Activated T-helper 1 cell treated with Interleukin-2 at 50 U/mL for 16 hours (primary cell): ENCODE data around the gene PRKCE.

Source experiments
- DNase-seq: peaks from one replicate; pipeline ENCODE4 v3.0.0-alpha.2; 2020; ENCODE audit warnings: low read depth

Gene PRKCE

DNA sequence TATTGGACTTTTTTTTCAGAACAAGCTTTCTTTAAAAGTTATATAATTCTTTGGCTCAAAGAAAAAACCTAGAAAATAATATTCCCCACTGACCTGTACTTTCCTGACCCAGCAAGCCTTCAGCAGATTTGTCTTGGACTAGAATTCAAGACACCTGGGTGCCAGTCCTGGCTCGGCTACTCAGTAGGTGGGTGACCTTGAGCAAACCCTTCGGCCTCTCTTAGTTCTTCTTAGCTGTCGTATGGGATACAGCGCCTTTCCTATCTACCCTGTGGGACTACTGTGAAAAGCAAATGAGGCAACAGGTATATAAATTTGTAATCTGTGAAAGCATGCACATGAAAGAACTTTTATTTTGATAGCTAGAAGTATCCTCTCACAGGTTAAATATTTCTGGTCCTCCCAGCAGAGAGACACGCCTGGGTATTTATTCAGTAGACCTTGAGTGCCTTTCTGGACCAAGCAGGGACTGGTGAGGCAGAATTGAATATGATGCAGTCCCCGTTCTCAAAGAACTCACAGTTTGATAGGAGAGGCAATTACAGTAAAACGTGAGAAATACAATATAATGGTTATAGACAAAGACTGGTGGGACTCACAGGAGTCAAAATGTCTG, 576.3 kb downstream of the PRKCE start:
- DNase-seq, result no peak

DNA sequence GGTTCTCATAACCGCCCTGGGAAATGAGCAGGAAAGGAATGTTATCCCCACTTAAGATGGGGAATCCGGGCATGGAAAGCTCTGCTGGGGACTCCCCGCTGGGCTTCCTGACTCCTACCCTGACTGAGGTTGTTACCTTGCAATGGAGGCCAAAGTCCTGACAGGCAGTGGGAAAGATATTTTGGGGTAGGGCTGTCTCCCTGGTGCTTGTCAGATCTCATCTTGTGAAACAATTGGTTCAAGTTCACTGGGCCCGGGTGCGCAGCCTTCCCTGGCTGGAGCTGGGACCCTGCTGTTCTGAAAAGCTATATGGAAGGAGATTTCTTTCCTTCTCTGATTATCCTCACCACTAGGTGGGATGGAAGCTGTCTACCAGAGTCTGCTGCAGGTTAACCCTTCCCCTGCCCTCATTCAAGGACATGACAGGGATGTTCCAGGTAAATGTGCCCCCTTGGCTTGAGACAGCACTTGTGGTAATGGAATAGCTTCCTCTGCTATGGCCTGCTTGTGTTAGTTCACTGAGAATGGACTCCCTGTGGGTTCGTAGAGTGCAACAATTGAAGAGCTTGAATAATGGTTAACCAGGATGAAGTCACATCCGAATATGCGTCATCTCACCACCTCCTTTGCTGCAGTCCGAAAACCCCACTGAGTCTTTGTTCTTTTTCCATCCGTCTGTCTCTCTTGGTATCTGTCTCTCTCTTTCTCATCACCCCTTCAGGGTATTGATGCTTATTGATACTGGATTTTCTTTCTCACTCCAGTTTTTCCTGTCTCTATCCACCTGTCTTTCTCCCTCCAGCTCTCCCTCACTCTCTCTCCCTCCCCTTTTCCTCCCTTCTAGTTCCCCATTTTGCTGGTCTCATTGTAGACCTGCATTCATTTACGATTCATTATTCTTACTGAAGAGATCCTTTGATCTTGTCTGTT, 577.9 kb downstream of the PRKCE start:
- no peak for DNase-seq

DNA sequence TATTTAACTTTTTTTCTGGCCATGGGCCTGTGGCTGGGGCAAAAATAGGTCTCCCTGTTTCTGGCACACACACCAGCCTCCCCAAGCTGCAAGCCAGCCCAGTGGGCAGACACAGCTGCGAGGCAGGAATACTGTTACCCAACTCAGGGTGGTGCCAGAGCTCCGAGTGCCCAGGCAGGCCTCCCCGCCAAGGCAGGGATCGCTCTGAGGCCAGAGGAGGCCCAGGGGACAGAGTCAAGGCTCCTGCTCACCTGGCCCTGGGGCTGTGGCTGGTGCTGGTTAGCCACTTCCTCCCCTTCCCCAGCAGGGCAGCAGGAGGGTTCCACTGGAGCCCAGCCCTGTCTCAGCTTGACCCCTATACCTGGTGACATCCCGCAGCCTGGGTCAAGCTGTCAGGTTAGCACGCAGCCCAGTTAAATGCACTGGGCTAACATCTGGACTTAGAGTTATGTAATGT, 578.7 kb downstream of the PRKCE start:
- no peak for DNase-seq

DNA sequence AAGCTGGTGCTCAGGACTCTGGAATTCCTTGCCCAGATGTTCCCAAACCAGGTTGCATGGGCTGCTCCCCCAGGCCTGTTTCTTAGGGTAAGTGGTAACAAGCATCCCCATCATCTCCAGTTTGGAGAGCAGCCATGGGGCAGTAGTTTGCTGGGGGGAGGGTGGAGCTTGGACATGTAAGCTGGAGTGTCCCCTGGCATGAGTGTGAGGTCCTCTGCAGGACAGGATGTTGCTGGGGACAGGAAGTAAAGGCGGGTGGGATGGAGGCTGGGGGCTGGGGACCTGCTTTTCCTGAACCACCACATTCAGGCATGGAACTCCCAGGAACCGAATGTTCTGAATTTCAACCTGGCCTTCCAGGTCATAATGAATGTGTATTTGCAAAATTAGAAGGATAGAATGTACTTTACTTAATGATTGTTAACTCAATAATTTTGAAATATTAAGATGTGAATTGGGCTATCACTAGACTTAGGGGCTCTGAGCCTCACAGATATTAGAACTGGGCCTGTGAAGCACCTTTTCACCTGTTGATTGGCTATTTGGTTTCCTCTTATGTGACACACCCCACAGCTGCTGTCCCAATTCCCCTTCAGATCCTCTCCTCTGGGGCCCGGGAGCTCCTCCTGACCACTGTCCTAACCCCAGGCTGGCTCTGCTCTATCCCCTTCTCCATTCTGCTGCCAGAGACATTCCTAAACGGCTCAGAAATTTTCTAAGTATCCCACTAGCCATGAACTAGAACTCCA, 579.4 kb downstream of the PRKCE start:
- DNase-seq, result no peak

DNA sequence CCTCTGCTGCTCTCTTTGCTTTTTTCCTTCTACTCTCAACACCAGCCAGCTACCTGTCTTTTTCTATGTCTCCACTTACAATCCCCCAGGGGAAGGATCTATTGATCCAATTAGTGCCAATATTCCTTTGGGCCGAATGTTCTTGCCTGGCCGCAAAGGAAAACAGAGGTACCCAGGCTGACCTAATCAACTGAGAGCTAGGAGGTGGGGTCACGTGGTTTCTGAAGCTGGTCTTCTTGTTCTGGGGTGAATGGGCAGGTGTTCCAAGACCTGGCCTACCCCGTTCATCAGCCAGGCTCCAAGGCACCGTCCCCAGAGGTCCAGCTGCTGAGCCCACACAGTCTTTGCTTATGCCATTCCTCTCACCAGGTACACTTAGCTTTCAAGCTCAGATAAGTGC, 580.2 kb downstream of the PRKCE start:
- DNase-seq, result no peak

DNA sequence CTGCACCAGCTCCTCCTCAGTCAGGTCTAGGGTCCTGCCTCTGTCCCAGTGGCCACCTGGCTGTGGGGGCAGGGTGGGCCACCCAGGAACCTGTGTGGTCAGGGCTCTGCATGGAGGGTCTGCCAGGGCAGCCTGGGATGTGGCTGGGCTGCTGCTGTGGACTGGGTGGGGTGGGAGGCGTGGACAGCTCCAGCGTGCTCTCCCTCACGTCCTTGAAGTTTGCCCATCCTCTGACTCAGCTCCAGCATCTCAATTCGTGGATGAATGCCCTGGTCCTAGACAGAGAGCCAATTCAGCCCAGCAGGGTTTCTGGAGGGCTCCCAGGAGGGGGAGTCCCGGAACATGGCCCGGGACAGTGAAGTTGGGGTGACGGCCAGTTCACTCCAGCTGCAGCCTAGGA, 581.4 kb downstream of the PRKCE start:
- DNase-seq, result no peak

DNA sequence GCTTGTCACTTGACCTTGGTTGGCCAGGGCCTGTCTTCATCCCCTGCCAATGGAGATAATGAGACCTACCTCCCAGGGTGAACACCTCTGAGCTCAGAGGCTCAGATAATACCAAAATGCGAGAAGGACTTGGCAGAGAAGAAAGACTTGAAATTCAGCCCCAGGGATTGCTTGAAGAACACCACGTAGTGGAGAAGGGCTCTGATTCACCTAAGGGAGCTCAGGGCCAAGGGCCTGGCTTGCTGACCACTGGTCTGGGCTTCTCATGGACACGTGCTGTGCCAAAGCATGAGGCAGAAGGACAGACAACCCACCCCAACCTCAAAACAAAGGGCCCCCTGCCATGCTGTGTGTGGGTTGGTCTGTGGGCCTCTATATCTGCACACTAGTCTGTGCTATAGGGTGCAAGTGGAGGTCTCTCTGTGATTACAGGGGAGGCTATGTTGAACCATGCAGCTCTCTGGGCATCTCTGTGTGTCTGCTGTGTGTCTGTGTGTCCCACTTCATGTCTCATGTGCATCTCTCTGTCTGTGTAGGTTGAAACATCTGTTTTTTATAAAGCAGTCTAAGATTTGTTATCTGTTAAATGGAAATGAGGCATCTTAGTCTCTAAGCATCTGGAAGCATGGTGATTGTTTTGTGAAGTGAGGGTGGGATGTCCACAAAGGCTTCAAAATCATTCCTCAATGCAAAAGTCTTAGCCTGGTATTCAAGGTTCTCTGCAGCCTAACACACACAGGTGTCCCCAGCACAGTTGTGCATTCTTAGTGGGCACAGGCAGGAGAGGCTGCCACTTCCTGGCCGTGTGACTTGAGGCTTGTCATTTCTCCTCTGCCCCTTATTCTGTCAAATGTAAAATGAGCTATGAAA, 584.8 kb downstream of the PRKCE start:
- no peak for DNase-seq

DNA sequence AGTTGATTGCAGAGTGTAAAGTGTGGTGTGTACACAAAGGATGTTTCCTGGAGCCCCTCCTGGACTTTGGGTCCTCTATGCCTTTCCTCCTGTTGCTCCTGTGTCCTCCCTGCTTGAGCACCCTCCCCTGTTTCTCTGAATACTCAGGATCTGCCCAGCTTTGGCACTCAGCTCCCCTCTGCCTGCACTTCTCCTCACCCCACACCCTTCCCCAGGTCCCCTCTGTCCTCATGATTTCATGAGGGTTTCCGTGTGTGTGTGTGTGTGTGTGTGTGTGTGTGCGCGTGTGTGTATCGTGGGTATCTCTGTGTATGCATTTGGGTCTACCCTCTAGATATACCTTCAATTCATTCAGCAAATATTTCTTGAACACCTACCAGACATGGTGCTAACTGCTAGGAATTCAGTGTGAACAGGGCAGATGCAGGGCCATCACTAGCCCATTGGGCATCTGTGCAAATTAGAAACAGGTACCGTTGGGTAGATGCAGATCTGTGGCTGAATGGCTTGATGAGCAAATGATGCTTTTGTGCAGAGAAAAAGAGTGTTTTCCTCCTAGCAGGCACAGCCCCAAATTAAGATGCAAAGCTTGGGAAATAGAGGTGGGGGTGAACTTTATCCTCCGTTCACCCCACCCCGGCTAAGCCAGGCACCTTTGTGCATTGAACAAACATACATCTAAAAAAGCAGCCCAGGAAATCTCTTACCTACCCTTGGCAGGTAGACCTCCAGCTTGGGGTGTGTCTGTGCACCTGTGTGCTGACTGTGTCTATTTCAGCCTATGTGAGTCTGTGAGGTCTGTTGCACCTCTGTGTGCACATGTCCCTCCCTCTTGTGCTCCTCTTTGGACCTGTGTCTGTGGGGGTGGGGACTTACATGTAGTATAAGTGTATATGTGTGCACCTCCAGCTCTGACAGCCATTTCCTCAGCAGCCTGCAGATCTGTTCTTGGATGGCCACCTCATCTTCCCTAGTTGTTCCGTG, 585.7 kb downstream of the PRKCE start:
- DNase-seq, result no peak
